PFSK-1 (cell line): Measurements from ENCODE around the gene BTNL8.

Experiments
- FOXP2 ChIP-seq: optimal IDR thresholded peaks from 2 replicates; pipeline ENCODE3; 2011; ENCODE audit warnings: borderline replicate concordance, control low read depth, inconsistent platforms; ENCODE audit not compliant: insufficient read depth; ENCODE audit errors: extremely low read length, extremely low read depth
- POLR2AphosphoS5 ChIP-seq: IDR thresholded peaks from 2 replicates; pipeline ENCODE4 v1.6.1; 2012; ENCODE audit warnings: low read depth, mild to moderate bottlenecking, control low read depth, low read length, moderate library complexity
- REST ChIP-seq, 2 experiments: IDR thresholded peaks; 2 replicates each; pipeline versions ENCODE4 v1.6.1 to v1.8.0; 2011 to 2012; ENCODE audit warnings: low read depth in 2 of 2, low read length in 2 of 2, control low read depth in 1 of 2, inconsistent platforms in 1 of 2, mild to moderate bottlenecking in 1 of 2, moderate library complexity in 1 of 2; ENCODE audit not compliant: insufficient read depth in 1 of 2
- SIN3A ChIP-seq: IDR thresholded peaks from 2 replicates; pipeline ENCODE4 v1.6.1; 2012; ENCODE audit warnings: mild to moderate bottlenecking, low read length, moderate library complexity, borderline replicate concordance; ENCODE audit not compliant: insufficient read depth
- TAF1 ChIP-seq: IDR thresholded peaks from 2 replicates; pipeline ENCODE4 v1.6.1; 2012; ENCODE audit warnings: low read length, control low read depth, borderline replicate concordance; ENCODE audit not compliant: insufficient read depth

Gene BTNL8

DNA sequence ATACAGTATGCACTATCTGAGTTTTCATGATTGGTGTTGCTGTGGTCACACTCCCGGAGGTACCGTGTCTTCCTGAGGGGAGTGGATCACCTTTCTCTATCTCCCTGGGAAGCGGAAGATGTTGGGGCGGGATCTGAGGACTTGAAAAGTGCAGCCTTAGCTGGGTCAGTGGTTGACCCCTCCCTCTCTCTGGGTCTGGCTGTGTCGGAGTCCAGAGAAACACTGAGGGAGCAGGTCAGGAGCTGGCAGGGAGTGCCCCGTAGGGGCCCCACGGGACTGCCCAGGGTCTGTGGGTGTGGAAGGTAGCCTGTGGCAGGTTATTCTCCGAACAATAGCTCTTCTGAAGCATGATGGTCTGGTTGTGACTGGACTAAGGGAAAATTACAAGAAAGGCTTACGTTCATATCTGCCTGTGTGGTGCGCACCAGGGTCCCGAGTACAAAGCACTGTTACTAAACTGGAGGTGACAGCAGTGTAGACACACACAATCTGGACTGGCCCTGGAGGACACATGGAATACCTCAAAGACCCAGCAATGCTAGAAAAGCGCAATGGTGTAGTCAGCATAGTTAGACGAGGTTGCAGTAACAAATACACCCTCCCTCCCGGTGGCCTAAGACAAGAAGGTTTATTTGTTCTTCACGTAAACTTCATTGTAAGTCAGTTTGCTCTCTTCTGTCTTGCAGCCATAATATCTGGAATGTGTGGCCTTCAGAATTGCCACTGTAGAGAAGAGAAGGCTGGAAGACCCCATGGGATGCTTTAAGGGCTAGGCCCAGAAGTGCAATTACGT lies 28.5 kb upstream of the BTNL8 start:
- TF ChIP-seq TAF1 (no peak), FOXP2 (no peak), SIN3A (no peak), POLR2AphosphoS5 (no peak), REST (IDR thresholded peaks at IDR 0.05; ENCODE audit: insufficient read depth in 1 of 2, low read depth in 2 of 2, low read length in 2 of 2) (no peak)

- TF ChIP-seq SIN3A (no peak), REST (IDR thresholded peaks at IDR 0.05; ENCODE audit: insufficient read depth in 1 of 2, low read depth in 2 of 2, low read length in 2 of 2) (no peak), POLR2AphosphoS5 (no peak), TAF1 (no peak), FOXP2 (no peak)
Measured at GRCh38 chr5:180872419-180872818, 26.5 kb upstream of the BTNL8 start.

- TF ChIP-seq REST (IDR thresholded peaks at IDR 0.05; ENCODE audit: insufficient read depth in 1 of 2, low read depth in 2 of 2, low read length in 2 of 2): no peak
- no peak for TF ChIP-seq POLR2AphosphoS5
- TF ChIP-seq TAF1: no peak
- no peak for TF ChIP-seq SIN3A
- TF ChIP-seq FOXP2: no peak
Measured at GRCh38 chr5:180873615-180874520, 25.1 kb upstream of the BTNL8 start.

- no peak for TF ChIP-seq TAF1
Measured at GRCh38 chr5:180874804-180875582, 24.0 kb upstream of the BTNL8 start.

DNA sequence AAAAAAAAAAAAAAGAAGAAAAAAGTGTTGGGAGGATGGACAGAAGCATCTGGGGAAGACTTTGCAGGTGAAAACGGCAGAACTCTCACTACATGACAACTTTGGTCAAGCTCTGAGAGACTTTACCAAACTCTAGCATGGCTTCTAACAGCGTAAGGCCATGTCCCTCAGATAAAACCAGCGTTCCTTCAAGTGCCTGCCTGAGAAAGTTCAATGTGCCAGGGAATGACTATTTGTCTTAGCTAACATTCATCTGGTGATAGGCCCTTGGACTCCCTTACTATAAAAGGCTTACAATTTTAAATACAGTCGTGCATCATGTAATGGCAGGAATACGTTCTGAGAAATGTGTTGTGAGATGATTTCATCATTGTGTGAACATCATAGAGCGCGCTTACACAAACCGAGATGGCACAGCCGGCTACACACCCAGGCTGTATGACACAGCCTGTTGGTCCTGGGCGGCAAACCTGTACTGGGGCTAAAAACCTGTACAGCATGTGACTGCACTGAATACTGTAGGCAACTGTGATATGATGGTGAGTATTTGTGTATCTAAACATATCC lies 23.0 kb upstream of the BTNL8 start:
- TF ChIP-seq FOXP2 (no peak), POLR2AphosphoS5 (no peak), SIN3A (no peak), TAF1 (no peak), REST (IDR thresholded peaks at IDR 0.05; ENCODE audit: insufficient read depth in 1 of 2, low read depth in 2 of 2, low read length in 2 of 2) (no peak)
